Stimulated activated CD8-positive, alpha-beta memory T cell treated with anti-CD3 and anti-CD28 coated beads, Interleukin-12 subunit alpha, Interleukin-12 subunit beta, amount 100 ng/mL, for 24 hours (primary cell): ENCODE data around the gene SLCO3A1.
"Not testable (repeated sequence)": the region's sequence is repeated elsewhere in the genome, so short reads cannot be mapped to it uniquely, and the experiment has no call there.

ENCODE experiments used
- DNase-seq: peaks from one replicate; pipeline ENCODE4 v3.0.0-alpha.2; 2020; ENCODE audit errors: extremely low read depth

SLCO3A1 gene

DNA sequence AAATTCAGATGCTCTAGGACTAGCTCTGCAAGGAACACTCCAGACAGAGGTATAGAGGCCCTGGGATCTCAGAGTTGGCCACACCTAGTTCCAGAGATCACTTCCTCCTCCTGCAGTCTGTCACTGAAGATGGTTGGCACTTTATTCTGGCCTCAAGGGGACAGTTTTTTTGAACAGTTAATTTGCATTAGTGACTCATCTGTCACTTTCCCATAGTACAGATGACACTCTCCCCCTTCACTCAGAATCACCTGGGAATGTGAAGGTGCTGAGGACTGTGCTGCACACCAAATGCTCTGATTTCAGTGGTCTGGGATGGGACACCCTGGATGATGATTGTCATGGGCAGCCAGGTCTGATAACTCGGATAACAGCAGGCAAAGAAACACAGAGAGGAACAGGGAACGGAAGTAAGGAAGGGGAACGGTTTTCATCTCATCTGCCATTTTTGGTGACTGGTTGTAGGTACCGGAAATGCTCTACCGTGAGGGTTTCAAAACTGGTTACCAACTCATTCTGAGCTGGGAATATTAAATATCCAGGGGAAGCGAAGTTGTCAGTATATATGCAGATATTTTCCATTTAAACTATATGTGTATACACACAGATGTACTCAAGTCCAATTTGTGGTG, 307.6 kb downstream of the SLCO3A1 start:
- DNase-seq = no peak

DNA sequence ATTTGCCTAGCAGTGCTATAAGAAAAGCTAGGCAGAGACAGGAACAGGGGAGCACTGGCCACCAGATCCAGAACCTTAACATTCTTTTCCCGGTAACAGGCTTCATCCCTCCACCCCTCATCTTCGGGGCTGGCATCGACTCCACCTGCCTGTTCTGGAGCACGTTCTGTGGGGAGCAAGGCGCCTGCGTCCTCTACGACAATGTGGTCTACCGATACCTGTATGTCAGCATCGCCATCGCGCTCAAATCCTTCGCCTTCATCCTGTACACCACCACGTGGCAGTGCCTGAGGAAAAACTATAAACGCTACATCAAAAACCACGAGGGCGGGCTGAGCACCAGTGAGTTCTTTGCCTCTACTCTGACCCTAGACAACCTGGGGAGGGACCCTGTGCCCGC, 309.1 kb downstream of the SLCO3A1 start:
- no peak for DNase-seq

DNA sequence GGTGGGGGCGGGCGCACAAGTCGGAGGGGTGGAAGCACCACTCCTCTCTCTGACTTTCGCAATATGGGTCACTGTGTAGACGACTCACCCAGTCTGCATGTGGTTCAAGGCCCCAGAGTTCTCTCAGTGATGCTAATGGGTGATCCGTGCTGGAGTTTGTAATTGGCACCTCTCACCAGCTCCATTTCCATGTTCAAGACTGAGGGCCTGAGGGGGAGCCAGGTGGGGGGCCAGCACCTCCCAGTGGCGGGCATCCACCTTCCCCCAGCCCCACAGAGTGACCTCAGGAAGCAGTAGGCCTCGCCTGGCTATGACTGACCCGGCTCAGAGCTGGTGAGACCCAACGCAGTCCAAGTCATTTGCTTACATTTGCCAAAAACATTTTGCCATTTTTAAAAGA, 310.1 kb downstream of the SLCO3A1 start:
- DNase-seq = no peak

DNA sequence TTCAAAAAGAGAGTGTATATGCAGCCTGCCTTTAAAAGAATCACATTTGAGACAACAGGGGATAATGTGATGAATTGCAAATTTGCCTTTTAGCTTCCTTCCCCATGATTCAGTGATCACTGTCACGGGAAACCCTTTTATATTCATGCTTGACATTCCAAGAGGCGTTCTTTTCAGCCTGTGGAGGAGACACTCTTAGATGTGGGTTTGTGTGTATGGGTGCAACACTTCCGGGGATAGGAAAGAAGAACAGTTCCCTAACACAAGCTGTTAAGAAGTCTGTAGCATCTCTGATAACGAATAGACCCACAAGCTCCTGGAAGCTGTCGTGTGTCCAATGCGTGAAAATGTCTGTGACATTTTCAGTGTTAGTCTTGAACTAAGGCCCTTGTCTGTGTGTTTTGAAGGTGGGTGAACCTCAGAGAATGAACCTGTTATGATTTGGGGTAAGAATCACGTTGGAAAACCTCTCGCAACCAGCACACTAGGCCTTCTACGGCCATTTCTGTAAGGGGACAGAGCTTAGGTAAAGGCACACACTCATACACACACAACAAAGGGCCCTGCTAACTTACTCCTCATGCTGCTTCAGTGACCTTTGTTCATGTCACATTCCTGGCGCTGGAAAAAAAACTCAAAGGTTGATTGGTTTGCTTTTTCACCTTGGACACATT, 311.0 kb downstream of the SLCO3A1 start:
- no peak for DNase-seq

DNA sequence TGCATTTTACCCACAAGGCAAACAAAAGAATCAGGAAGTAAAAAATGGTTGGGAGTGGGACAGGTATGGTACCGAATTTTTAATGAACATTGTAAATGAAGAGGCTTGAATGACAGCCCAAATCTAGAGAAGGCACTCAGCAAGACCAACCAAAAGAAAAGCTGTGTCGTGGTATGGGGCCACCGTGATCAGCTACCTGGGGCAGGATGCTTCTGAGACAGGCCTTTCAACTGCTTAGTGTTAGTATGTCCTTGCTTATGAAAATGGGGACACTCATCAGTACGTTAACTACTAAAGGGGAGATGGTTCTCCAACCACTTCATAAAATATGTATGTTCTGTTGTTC, 311.5 kb downstream of the SLCO3A1 start:
- no peak for DNase-seq

DNA sequence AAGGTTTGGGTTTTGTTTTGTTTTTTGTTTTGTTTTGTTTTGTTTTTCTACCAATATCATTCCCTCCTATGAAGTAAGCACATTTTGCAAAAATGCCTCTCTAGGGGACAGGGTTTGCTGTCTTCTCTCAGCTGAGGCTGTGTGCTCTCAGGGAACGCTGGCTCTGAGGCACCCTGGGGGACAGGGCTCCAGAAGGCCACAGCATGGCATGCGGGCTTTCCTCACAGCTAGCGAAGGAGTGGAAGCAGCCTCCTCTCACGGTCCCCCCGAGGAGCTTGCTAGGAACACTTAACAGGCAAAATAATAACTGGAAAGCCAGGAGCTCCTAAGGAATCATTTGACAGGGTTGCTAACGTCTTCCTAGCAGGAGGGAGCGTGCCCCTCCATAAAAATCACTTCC, 312.5 kb downstream of the SLCO3A1 start:
- no peak for DNase-seq

DNA sequence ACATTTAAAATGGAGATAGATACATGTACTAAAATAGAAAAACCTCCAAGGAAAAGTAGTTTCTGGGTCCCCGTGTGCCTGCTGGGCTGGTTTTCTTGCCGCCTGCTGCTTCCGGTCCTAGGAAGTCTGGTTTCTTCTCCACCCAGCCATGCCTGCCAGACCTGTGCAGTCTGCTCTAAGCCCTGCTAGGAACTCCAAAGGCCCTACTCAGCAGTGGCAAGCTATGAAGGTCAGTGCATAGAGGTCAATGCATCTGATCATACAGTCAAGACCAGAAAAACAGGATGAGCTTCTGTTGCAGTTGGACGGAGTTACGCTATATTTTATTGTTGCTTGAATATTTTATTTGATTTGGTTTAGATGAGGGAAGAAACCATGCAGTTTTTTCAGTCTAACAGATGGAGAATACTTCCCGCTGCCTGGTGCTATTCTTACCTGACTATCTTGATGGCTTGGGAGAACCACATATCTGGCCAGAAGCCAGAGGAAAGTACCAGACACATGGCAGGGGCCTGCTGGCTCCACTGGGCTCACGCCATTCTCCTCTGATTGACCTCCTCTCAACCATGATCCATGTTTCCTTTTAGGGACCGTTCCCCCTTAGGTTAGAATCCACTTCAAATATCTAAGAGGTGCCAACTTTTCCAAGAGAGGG, 313.4 kb downstream of the SLCO3A1 start:
- DNase-seq = no peak

DNA sequence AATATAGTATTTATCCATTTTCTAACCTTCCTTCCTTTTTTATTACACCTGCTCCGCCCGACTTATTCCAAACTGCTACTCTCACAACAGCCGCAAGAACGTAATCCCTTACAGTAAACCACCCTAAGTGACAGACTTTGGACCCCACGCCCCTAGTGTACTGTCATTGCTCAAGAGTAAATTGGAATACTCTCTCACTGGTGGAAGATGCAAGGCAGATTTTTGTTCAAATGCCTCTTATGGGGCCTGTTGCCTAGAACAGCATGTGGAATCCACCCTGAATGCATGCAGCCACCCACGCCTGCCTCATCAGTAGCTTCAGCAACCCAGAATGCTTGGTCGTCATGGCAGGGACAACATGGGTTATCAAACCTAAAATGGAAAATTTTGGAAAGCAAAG, 313.9 kb downstream of the SLCO3A1 start:
- DNase-seq = no peak

DNA sequence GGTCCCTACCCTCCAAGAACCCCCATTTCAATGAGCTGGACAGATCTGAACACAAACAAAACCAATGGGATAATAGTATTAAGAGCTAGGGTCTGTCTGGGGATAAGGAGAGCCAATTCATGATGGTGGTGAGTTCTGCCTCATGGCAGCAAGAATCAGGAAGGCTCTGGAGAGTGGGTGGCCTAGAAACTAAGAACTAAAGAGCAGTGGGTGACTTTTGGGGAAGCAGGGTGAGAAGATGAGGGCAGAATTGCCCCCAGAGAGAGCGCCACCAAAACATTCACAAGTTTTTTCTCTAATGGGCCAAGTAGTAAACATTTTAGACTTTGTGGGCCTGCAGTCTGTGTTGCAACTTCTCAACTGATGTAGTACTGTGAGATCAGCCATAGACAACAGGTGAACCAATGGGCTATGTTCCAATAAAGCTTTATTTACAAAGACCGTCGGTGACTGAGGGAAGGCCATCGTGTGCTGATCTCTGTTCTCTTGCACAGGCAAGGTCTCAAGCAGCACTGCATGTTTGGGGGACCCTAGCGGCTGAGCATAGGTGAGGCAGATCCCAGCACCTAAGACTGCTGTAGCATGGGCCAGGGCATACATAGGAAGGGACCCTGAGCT, 314.7 kb downstream of the SLCO3A1 start:
- DNase-seq = no peak

DNA sequence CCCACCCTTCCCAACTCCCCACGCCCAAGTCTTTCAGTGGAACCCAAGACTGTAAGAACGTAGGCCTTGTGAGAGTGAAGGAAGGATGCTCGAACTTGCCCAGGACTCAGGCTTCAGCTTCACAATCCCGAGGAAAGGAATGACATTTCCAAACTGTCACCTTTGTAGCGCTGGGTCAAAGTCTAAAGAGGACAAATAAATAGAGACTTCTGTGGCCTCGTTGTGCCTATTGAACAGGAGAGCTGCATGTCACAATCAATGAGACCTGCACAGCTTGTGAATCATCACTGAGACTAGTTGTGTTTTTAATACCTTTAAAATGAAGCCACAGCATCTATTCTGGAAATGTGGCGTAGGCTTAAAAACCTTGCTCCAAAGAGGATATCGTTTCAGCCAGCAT, 317.4 kb downstream of the SLCO3A1 start:
- no peak for DNase-seq

DNA sequence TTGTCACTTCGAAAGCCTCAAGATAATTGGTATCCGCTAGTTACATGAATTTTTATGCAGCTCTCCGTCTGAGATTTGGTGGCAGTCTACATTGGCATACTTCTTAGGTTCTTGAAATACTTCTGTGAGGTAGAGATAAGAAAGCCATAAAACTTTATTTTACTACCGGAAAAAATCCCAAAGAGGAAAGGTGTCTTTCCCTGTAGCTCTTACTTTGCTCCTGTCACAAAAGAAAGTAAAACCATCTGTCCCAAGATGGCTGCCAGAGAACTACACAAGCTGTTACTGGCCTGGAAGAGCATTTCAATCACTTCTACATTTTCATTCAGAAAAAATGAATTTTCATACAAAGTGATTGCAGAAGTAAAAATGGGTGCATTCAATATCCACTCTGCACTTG, 325.4 kb downstream of the SLCO3A1 start:
- DNase-seq = no peak

DNA sequence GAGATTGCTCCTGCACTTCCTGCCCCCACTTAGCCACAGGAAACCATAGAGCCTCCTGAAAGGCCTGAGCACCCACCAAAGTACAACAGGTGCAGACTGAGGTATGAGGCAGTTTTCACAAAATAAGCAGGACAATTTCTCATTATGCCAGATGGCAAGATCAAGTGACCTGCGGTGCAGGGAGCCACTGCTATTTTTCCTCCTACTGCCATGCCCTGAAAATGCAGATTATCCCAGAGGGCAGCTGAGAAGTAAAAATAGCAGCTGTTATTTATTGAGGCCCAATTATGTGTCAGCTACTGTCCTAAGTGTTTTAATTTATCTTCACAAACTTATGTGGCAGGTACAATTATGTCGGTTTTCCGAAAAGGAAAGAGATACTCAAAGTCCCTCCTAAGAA, 330.6 kb downstream of the SLCO3A1 start:
- DNase-seq = no peak

DNA sequence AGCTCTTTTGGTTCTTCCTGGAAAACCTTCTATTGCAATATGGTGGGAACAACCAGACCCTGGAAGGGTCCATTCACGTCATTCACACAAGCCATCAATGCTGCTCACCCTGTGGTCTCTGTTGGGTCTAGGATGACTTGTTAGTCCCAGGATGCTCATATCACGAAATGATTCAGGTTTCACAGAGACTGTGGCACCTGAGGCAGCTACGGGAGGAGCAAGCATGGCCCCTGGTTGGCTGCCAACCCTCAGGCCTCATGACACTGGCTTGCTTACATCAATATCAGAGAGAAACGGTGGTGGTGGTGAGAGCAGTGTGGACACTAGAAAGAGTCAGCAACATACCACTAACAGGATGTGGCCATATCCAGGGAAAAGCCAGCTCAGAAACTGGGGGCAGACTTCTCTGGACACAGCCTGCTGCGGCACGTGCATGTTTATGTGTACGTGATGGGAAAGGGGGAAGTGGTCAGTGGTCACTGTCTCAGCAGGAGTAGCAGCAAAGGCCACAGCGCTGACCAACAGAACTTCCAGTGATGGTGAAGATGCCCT, 331.2 kb downstream of the SLCO3A1 start:
- DNase-seq = no peak

DNA sequence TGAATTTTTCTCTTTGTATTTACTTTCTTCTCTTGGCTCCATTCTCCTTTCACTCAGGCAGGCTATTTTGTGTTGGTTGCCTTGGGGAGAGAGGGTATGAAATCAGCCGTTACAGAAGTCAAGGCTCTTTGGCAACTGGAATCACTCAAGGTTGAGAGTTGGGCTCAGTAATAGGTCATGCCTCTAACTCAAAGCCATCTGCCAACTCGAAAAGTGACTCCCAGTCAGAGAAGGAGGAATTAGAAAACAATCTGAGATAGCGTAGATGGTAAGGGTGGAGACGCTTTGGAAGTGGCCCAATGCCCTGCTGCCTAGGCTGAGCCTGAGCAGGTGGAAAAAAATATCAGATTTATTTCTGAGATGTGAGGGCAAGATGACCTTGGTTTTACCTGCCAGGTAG, 334.5 kb downstream of the SLCO3A1 start:
- no peak for DNase-seq

DNA sequence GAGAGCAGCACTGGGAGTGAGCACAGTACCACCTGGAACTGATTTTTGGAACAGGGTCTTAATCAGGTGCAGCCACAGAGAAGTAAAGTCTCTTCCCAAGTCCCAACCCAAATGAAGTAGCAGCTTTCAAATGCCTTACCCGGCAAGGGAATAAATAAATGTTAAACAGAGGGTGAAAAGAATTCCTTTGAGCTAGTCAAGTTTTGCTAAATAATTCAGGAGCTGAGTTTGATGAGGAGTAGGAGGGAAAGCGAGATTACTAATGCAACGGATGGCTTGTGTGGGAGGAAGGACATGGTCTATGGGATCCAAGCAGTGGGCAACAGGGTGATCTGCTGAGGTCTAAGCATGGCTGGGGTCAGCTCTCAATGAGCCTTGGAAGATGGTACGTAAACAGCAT, 335.7 kb downstream of the SLCO3A1 start:
- no peak for DNase-seq

DNA sequence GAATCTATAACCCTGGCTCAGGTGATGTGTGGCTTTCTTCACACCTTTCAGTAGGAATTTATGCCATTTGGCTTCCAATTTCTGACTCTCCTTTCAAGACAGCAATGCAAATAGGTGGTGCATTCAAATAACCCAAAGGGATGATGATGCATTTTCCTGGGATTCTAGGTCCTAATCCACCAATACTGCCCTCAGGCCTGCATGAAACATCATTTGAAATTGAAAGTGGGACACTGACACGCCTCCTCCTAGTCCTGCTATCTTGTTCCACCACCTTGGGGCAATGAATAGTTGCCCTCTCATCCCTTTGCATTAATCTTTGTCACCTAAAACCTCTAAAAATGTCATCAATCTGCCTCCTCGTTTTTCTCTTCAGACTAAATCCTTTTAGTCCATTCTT, 341.7 kb downstream of the SLCO3A1 start:
- no peak for DNase-seq

DNA sequence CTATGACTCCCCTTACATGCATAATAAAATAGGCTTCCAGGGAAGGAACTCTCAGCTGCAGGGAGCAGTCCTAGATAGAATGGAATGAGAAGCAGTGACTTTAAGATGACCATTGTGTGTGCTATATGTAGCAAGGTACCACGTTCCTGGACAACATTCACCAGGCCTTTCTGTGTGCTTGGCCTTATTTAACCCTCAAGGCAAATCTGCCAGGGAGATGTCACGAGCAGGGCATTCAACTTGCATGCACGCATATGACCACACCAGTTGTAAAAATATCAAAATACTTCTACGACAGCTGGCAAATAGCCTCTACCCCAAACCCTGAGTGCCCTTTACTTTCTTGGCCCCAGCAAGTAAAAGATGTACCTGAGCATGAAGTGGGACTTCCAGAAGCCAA, 342.8 kb downstream of the SLCO3A1 start:
- no peak for DNase-seq

DNA sequence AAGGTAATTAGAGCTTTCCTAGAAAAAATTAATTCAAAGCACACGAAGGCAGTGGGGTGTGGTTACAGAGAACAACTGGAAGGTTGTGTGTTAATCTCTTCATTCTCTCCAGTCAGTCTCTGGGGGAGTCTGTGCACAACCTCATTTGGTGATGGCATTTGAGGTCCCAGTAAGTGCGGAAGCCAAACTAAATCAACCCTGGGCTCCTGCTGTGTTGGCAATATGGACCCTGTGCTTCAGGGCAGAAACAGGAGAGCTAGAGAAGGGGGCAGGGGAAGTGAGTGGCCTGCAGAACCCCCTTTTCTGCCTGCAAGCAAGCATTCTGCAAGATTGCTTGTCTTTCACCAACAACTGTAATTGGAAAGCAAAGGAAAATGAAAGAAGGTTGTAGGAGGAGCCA, 344.2 kb downstream of the SLCO3A1 start:
- no peak for DNase-seq

DNA sequence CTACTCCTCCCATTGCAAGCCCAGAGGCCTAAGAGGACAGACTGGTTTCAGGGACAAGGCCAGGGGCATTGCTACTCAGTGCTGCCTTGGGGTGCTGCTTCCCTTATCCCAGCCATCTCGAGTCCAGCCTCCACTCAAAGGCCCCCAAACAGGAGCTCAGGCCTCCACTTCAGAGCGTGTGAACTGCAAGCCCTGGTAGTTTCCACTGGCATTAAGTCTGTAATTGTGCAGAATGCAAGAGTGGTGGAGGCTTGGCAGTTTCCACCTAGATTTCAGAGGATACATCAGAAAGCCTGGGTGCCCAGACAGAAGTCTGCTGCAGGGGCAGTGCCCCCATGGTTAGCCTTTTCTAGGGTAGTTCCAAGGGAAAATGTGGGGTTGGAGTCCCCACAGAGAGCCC, 347.4 kb downstream of the SLCO3A1 start:
- no peak for DNase-seq

DNA sequence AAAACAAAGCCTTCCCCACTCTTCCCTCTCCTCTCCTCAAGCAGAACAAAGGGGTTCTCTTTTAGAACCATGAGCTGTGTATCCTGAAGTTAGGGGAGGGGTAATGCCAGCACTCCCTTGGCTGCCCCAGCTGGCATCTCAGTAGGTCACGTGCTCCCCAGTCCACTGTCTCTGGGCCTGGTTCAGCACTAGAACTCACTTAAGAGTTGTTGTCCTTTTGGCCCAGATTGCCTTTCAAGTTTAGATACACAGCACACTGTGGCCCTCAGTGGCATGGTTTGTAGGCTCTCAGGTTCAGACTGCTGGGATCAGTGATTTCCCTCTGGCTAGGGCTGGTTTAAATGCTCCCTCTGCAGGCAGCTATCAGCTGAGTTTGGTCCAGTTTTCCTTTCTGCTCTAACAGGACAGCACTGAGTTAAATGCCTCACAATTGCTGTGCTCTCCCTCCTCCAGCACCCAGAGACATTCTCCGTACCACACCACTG, 351.8 kb downstream of the SLCO3A1 start:
- DNase-seq = no peak

DNA sequence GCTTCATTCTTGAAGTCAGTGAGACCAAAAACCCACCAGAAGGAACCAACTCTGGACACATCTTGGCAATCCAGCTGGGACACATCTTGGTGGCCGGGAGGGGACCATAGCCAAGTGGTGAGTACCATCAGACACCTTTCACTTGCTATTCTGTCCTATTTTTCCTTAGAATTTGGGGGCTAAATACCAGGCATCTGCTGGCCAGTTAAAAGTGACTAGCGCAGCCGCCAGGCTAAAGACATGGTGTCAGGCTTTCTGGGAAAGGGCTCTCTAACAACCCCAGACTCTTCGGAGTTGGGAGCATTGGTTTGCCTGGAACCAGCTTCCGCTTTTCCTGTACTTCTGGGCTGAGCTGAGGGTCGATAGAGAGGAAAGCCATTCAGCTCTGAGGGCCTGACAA, 354.1 kb downstream of the SLCO3A1 start:
- DNase-seq = not testable (repeated sequence)
